SH-SY5Y (cell line): ENCODE results near the gene TRIM56.

Experiments used
- GATA2 ChIP-seq: IDR thresholded peaks from 2 replicates; pipeline ENCODE4 v1.6.1; 2011; ENCODE audit warnings: mild to moderate bottlenecking, low read depth, low read length
- GATA3 ChIP-seq: IDR thresholded peaks from 2 replicates; pipeline ENCODE4 v1.6.1; 2011; ENCODE audit warnings: low read depth, mild to moderate bottlenecking, low read length, moderate library complexity

DNA sequence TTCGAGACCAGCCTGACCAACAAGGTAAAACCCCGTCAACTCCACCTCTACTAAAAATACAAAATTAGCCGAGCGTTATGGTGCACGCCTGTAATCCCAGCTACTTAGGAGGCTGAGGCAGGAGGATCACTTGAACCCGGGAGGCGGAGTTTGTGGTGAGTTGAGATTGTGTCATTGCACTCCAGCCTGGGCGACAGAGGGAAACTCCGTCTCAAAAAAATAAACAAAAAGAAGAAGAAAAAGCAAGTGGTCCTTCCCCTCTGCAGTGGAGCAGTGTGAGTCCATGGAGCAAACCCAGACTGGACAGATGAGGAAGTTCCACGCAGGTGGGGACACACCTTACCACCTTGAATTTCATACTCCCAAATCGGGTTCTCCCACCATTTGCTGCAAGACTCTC lies 28.6 kb downstream of the TRIM56 start:
- no peak for TF ChIP-seq GATA2
- TF ChIP-seq GATA3, result no peak
